NCI-H1092 treated with DMSO at 0.1 percent for 48 hours (cell line): Measurements from ENCODE around the gene FARSB.

Experiments used
- DNase-seq: peaks from one replicate; lab custom pipeline; 2025; lab: John Stamatoyannopoulos, UW

Gene FARSB

GRCh38 chr2:222548992-222549391 lies 106.9 kb downstream of the FARSB start:
- DNase-seq: no peak

GRCh38 chr2:222547083-222547482 lies 108.8 kb downstream of the FARSB start:
- DNase-seq: no peak

GRCh38 chr2:222545823-222546795 lies 109.8 kb downstream of the FARSB start:
- DNase-seq: no peak

DNA sequence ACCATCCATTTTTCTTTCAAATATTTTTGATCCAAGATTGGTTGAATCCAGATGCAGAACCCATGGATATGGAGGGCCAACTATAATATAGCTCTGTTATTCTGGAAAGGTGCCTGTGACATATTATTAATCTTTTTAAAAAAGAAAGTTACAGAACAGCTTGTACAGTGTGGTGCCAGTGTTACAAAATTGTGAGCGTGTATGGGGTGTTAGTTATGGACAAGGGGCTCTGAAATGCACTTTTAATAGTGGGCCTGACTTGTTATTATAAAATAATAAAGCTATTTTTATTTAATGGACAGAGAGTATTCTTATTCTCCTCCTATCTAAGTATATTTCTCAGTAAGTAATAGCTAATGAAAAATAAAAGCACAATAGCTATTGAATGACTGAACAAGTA lies 111.2 kb downstream of the FARSB start:
- DNase-seq: no peak

DNA sequence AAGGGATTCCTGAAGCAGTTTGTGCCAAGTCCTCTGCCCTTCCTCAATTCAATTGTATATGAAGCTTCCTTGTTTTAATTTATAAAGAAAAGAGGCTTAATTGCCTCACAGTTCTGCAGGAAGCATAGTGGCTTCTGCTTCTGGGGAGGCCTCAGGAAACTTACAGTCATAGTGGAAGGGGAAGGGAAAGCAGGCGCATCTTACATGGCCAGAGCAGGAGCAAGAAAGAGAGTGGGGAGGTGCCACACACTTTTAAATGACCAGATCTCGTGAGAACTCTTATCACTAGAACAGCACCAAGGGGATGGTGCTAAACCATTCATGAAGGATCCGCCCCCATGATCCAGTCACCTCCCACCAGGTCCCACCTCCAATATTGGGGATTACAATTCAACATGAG lies 117.4 kb downstream of the FARSB start:
- DNase-seq: no peak

DNA sequence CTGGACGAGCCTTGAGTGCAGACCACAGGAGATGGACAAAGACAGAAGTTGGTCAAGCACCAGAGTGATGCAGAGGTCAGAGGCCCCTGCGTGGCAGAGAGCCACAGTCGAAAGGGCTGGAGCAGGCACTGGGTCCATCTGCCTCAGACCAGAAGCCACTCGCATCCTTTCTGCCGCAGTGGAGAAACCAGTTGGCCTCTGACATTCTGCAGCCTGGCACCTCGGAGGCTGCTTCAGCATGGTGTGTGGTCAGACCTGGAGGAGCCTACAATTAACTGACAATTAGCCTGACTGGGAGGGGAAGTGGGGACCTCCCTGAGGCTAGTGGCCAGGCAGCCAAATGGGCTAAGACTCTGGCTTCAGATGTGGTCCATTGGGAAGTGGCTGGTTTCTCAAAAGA lies 120.4 kb downstream of the FARSB start:
- no peak for DNase-seq

- DNase-seq: no peak
These were observed 123.6 kb downstream of the FARSB start for GRCh38 chr2:222532315-222532714.

GRCh38 chr2:222526480-222527277 lies 129.2 kb downstream of the FARSB start:
- no peak for DNase-seq

DNA sequence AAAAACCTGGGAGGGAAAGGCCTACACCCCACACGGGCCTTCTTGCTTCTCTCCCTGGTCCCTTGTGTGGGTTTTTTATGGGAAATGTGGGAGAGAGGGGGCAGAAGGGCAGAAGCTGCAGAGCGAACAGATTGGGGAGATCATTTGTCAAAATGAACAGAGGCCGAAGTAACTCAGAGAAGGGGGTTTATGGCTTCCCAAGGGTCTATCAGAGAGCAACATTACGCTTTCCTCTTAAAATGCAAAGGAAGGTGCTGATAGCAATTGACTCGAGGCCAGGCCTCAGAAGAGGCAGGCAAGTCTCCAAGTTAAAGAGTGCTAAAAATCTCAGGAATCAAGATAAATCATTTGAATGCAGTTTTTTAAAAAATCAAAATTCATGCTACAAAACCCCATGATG lies 130.1 kb downstream of the FARSB start:
- DNase-seq: no peak

DNA sequence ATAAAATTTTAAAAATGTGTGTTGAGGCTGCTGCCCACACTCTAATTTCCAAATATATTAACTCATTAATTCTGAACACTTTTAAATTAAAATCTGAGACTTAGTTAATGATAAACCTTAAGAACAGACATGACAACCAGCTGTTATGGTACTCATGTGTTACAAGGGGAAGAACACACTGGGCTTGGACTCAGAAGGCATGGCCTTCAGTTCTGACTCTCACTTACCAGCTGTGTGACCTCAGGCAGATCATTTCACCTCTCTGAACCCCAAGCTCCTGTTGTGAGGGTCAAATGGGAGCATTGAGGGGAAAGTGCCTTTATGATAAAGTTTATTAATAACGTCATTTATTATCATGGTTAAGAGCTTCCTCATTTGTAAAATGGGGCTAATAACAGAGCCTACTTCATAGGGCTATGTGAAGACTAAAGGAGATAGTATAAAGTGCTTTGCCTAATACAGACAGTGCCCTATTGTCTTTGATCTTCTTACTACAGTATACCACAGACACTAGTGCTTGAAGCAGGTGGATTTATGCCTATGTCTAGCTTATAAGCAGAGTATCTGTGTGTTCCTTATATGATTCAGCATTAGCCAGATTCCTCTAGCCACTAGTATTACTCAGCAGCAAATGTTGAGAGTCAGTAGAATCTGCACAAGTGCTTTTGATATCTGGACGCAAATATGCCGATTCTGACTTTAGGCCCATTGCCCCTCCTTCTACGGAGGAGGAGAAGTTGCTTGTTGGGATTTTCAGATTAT lies 131.9 kb downstream of the FARSB start:
- DNase-seq: no peak

DNA sequence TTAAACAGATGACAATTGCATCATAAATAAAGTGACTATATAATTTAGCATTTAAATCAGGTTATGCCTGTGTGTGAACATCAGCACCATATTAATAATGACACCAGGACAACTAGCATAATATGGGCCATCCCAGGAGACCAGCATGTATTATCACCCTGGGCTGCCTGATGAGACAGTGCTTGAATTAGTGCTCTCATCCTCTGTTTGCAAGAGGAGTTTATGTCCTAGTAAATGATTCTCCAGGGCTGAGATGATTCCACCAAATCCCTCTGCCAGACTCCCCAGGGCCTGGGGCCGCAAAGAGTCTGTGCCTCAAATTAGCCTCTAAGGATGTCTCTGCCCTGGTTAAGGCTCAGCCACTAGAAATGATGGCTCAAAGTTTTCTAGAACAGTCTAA lies 133.8 kb downstream of the FARSB start:
- no peak for DNase-seq

DNA sequence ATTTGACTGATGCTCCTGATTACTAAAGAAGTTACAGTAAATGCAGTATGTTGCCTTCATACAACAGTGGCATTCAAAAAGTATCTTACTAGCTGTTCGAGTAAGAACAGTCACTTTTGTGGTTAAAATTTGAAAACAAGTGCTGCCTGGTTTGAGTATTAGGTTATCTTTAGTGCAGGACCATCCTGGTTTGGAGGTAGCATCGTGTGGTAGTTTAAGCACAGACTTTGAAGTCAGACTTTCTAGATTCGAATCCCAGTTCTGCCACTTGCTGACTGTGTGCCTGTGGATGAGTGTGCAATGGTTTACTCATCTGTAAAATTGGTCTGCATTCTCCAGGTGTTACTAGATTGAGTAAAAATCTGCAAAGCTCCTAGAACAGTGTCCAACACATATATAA lies 134.8 kb downstream of the FARSB start:
- no peak for DNase-seq
